ENCODE results near the gene PPP2R3A.
A peak's percentile ranks its signal among the peaks of the same experiment; 100 is the strongest.

Gene PPP2R3A

DNA sequence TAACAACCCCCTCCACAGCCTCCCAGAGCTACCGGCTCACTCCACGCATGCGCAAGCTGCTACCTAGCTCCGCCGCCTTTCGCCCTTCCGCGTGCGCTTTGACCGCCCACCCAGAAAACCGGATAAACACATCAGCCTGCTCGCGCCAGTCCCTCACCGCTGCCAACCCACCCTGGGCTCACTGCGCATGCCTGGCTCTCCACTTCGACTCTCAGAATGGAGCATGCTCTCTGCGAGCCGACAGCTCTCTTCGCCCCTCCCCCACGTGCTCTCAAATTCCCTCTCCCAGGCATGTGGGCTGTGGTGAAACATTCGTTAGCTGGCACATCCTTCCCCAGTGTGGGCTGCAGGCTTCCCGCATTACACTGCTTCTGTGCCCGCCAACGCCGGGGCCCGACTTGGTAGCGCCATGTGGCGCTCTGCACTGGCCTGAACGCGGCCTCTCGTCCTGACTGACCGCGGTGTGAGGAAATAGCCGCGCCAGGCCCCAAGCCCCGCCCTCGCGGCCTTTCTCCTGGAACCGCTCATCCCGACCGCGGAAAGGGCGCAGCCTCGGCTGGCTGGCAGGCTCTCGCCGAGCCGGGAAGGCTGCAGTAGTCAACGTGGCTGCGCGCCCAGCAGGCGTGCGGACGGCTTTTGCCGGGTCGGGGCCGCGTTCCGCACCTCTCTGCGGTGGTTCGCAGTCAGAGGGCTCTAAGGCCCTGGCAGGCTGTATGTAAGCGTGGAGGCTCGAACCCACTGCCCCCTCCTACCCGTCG, 231.1 kb downstream of the PPP2R3A start:
- Histone ChIP-seq H3K27me3 (ENCODE audit: control insufficient read depth in 5 of 5, insufficient read depth in 4 of 5, low read length in 5 of 5) (no peaks in the 10 kb centered on the region), H3K9me3 (ENCODE audit: control insufficient read depth in 5 of 5, low read length in 5 of 5) (no peaks in the 10 kb centered on the region), H3K36me3 (ENCODE audit: control insufficient read depth in 5 of 5, insufficient read depth in 5 of 5, low read length in 5 of 5) (no peaks in the 10 kb centered on the region), H3K4me3 (ENCODE audit: low read depth in 1 of 5, low read length in 5 of 5) (peak overlapping the region; percentile 76 to 97 (median 92)), H3K4me1 (ENCODE audit: control insufficient read depth in 5 of 5, insufficient read depth in 5 of 5, low read length in 5 of 5) (peaks cover 4 to 47% (median 42%) of the 10 kb centered on the region in 5 donors), H3K27ac (ENCODE audit: low read depth, low read length) (peak overlapping the region; percentile 94), H3K9ac (ENCODE audit: low read length in 5 of 5) (peak overlapping the region; percentile 74 to 97 (median 89))

GRCh38 chr3:136197159-136197793, 231.7 kb downstream of the PPP2R3A start:
- peak overlapping the region; percentile 94 for H3K27ac ChIP-seq (ENCODE audit: low read depth, low read length)
- no peaks in the 10 kb centered on the region for H3K9me3 ChIP-seq (ENCODE audit: control insufficient read depth in 5 of 5, low read length in 5 of 5)
- H3K9ac ChIP-seq (ENCODE audit: low read length in 5 of 5), result peak overlapping the region; percentile 74 to 97 (median 89)
- no peaks in the 10 kb centered on the region for H3K36me3 ChIP-seq (ENCODE audit: control insufficient read depth in 5 of 5, insufficient read depth in 5 of 5, low read length in 5 of 5)
- no peaks in the 10 kb centered on the region for H3K27me3 ChIP-seq (ENCODE audit: control insufficient read depth in 5 of 5, insufficient read depth in 4 of 5, low read length in 5 of 5)
- H3K4me3 ChIP-seq (ENCODE audit: low read depth in 1 of 5, low read length in 5 of 5), result peak overlapping the region; percentile 57 to 97 (median 92)
- H3K4me1 ChIP-seq (ENCODE audit: control insufficient read depth in 5 of 5, insufficient read depth in 5 of 5, low read length in 5 of 5), result peaks cover 4 to 40% (median 35%) of the 10 kb centered on the region in 5 donors
